SK-MEL-5 (cell line): ENCODE data around the gene SNRNP35. TPM values are rescaled to one million over a fixed set of nuclear protein-coding genes. Genes with fewer than 3 reads are reported as not detected.
"Not testable (repeated sequence)": the region's sequence is repeated elsewhere in the genome, so short reads cannot be mapped to it uniquely, and the experiment has no call there.

Source experiments
- DNase-seq: peaks from one replicate; pipeline ENCODE4 v3.0.0-alpha.2; 2016; ENCODE audit warnings: low read depth, low spot score
- in situ Hi-C: cut with HindIII; loops from 2 replicates; pipeline ENCODE4 v1.10.0; 2016; ENCODE audit warnings: low sequenced_read_pairs, high pct_unique_total_duplicates, low pct_unique_long_range_greater_than_20kb
- total RNA-seq: library from RNA; depleted of rRNA; stranded (reverse); fragments of >200 nt; shearing (Covaris generic); gene quantifications from 2 replicates; pipeline ENCODE4 v1.2.3, GENCODE V29; 2014

SNRNP35 gene
- total RNA-seq, 1 experiment from 2014 or later: 20.6 TPM

- in situ Hi-C loops: no loop called here
- no peak for DNase-seq
Measured at GRCh38 chr12:123444092-123445026, 13.6 kb upstream of the SNRNP35 start.

DNA sequence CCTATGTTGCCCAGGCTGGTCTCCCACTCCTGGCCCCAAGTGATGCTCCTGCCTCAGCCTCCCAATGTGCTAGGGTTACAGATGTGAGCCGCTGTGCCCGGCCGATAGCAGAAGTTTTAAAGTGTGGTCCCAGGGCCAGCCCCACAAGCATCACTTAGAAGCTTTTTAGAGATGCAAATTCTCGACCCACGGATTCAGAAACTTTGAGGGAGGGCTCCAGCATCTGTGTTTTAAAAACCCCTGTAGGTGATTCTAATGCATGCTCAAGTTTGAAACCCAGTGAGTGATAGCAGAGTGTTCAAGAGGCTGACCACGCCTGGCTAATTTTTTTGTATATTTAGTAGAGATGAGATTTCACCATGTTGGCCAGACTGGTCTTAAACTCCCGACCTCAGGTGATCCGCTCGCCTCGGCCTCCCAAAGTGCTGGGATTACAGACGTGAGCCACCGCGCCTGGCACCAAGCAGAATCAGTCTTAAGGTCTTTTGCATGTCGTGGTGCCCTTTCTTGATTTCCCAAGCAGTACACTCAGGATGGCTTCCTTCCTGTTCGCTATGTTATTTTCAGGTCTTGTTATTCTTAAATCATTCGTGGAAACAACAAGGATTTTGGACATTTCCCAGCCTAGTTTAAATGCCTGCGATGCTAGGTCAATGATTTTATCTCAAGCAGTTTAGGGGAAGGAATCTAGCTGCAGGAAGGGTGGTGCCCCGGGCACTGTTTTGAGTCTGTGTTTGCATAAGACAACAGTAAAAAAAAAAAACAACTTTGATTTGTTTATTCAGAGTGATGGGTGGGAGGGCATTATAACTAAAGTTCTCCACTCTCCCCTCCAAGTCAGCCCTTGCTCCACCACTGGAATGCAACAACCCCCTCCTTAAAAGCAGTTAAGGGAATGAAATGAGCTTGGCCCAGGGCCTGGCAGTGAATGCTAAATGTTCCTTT lies 12.3 kb upstream of the SNRNP35 start:
- DNase-seq: no peak
- in situ Hi-C loops: no loop called here

- in situ Hi-C loops: no loop called here
- no peak for DNase-seq
Measured at GRCh38 chr12:123446333-123446713, 11.6 kb upstream of the SNRNP35 start.

- in situ Hi-C loops: no loop called here
Measured at GRCh38 chr12:123449249-123449733, 8.6 kb upstream of the SNRNP35 start.

DNA sequence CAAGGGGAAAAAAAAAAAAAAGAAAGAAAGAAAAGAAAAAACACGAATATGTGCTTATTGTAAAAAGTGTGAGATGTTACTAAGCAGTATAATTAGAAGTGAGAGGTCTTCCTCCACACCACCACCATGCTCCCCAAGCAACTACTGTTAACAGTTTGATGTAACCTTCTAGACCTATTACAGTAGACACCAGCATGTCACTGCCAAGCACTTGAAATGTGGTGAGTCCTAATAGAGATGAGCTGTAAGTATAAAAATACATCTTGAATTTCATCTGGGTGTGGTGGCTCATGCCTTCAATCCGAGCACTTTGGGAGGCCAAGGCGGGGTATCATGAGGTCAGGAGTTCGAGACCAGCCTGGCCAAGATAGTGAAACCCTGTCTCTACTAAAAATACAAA lies 8.1 kb upstream of the SNRNP35 start:
- in situ Hi-C loops: no loop called here
- no peak for DNase-seq

More at GRCh38 chr12:123449249-123449733, 8.6 kb upstream of the SNRNP35 start:
- DNase-seq: no peak

- in situ Hi-C loops: no loop called here
- no peak for DNase-seq
Measured at GRCh38 chr12:123450636-123451035, 7.3 kb upstream of the SNRNP35 start.

DNA sequence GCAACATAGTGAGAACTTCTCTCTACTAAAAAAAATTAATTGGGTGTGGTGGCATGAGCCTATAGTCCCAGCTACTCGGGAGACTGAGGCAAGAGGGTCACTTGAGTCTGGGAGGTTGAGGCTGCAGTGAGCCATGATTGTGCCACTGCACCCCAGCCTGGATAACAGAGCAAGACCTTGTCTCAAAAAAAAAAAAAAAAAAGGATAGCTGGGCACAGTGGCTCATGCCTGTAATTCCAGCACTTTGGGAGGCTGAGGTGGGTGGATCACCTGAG lies 5.7 kb upstream of the SNRNP35 start:
- in situ Hi-C loops: not testable (repeated sequence)

GRCh38 chr12:123453165-123453564 lies 4.8 kb upstream of the SNRNP35 start:
- in situ Hi-C loops: no loop called here
- DNase-seq: no peak

More for the DNA sequence above, 5.7 kb upstream of the SNRNP35 start:
- DNase-seq: not testable (repeated sequence)

- DNase-seq, in situ Hi-C loops: not testable (repeated sequence)
Measured at GRCh38 chr12:123463174-123463573, 5.2 kb downstream of the SNRNP35 start.

- DNase-seq: no peak
- in situ Hi-C loops: no loop called here
Measured at GRCh38 chr12:123465084-123465483, 7.1 kb downstream of the SNRNP35 start.

GRCh38 chr12:123468786-123469185 lies 10.8 kb downstream of the SNRNP35 start:
- in situ Hi-C loops: no loop called here
- peak; percentile 32 for DNase-seq

DNA sequence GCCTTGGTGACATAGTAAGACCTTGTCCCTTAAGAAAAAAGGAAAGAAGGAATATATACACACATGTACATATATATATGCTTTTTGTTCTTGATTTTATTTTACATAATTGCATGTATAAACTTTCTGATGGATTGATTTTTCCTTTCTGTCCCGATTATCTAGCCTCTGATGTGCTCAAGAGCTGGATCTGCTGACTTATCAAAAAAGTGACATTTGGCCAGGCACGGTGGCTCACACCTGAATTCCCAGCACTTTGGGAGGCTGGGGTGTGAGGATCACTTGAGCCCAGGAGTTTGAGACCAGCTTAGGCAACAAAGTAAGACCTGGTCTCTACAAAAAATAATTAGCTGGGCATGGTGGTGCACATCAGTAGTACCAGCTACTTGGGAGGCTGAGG lies 12.0 kb downstream of the SNRNP35 start:
- in situ Hi-C loops: no loop called here
- no peak for DNase-seq

DNA sequence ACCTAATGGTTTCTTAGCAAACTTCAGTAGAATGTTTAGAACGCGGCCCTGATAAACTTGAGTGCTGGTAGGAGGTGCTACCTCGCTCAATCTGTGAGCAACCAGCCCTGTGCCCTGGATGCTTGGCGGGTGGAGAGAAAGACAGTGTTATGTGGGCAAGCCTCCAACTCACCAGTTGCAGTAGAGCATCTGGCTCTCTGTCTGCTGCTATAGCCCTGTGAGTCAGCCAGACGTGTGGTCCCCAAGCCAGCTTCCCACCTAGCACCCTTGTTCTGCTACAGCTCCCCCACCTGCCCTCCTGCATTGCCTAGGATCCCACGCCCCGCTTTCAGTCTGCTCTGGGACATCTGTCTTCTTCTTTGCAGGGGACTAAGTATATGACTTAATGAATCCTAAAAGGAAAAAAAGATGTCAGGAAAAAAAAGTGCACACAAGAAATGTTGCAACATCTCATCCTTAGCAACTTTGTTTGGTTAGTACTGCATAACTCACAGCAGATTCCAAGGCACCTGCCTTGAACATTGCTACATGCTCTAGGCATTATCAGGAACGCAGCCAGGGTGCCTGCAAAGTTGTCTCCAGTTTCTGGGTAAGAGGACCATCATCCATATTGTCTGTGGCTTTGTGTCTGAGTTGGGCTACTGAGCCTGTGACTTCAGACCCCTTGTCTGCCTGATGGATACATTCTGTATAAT lies 13.6 kb downstream of the SNRNP35 start:
- no peak for DNase-seq

GRCh38 chr12:123472438-123472849 lies 14.5 kb downstream of the SNRNP35 start:
- DNase-seq: no peak
- in situ Hi-C loops: no loop called here

More for the DNA sequence above, 13.6 kb downstream of the SNRNP35 start:
- in situ Hi-C loops: no loop called here

DNA sequence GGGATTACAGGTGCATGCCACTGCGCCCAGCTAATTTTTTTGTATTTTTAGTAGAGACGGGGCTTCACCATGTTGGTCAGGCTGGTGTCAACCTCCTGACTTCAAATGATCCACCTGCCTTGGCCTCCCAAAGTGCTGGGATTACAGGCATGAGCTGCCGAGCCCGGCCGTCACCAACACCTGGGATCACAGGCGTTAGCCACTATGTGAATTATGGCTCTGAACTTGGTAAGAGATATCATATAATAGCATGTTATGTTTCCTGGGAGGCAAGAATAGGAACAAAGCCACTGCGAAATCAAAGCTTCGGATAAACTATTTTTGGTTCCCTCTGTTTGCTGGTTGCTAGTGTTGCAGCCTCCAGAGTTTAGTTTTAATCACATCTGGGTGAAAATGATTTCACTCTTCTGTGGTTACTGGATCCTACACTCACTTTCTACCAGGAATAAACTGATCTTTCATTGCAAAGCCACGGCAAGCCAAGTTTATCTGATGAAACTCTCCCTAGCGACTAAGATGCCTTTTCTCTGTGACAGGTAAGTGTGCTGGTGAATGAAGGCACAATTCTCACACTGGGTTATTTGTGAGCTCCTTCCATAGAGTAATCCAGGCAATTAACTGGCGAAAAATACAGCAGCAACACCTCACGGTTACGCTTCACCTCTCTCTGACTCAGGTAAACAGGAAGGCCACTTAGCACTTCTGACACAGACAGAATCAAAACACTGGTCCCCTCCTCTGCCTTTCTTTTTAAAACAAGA lies 16.7 kb downstream of the SNRNP35 start:
- in situ Hi-C loops: no loop called here
- DNase-seq: no peak

DNA sequence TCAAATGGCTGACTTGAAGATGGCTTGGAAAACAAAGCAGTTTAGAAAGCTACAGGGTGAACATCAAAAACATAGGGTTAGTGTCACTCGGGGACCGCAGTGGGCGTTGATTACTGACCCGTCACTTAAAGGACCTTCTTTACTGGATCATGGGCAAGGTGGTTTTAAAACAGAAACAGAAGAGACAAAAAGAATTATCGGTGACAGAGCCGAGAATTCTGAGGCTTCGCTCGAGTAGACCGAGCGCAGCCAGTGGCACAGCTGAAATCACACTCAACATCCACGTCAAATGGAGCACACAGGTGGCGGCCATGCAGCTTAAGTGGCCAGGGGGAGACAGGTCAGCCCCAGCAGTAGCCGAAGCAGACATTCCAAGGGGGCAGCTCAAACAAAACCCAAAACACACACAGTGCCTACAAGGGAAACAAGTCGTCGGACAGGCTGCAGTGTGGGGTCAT lies 17.3 kb downstream of the SNRNP35 start:
- DNase-seq: no peak
- in situ Hi-C loops: no loop called here

DNA sequence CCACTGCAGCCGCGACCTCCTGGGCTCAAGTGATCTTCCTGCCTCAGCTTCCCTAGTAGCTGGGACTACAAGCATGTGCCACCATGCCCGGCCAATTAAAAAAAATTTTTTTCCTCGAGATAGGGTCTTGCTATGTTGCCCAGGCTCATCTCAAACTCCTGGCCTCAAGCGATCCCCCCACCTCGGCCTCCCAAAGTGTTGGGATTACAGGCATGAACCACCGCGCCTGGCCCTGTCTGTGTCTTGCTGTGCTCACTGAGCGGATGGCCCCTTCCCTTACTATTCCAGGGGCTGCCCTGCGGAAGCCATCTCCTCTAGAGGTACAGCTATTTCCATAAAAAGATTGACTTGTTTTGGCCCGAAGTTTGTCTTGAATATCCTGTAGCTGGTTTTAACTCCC lies 20.1 kb downstream of the SNRNP35 start:
- in situ Hi-C loops: no loop called here
- DNase-seq: no peak
